Upper lobe of right lung (tissue), 1 donor: ENCODE data around the gene FDPS. TPM values are rescaled to one million over a fixed set of nuclear protein-coding genes. Genes with fewer than 3 reads are reported as not detected.

Experiments
- ATAC-seq: fragments of 200-7000 bp; cut with Tn5 transposase; one replicate; pipeline ENCODE4 v1.9.1; 2020; ENCODE audit warnings: mild to moderate bottlenecking, moderate library complexity
- DNase-seq: peaks from one replicate; pipeline ENCODE4 v3.0.0-alpha.2; 2020
- H3K27ac ChIP-seq: fragments of 200-600 bp; one replicate; pipeline ENCODE4 v1.8.0; 2022
- H3K27me3 ChIP-seq: fragments of 200-600 bp; one replicate; pipeline ENCODE4 v1.8.0; 2022; ENCODE audit warnings: mild to moderate bottlenecking
- H3K36me3 ChIP-seq: fragments of 200-600 bp; one replicate; pipeline ENCODE4 v1.8.0; 2022
- H3K4me1 ChIP-seq: fragments of 200-600 bp; one replicate; pipeline ENCODE4 v1.8.0; 2022
- H3K4me3 ChIP-seq: fragments of 200-600 bp; one replicate; pipeline ENCODE4 v1.8.0; 2022; ENCODE audit warnings: mild to moderate bottlenecking
- H3K9me3 ChIP-seq: fragments of 200-600 bp; one replicate; pipeline ENCODE4 v1.8.0; 2022
- intact Hi-C: fragments of 100-400 bp; cut with DNase I; formaldehyde crosslinking; loops from one replicate; pipeline ENCODE4 v1.11.0; 2022
- total RNA-seq: library from RNA; stranded (reverse); fragmentation: NEBNext Ultra II Directional; extraction: Animal tissue kit (Norgen Biotek cat#: 25700); gene quantifications from one replicate; pipeline ENCODE4 v1.2.1, GENCODE V29; 2021
- TF ChIP-seq, protein P1 (sequence below): fragments of 200-600 bp; IDR thresholded peaks from one replicate; pipeline ENCODE4 v1.8.0; 2022; ENCODE audit warnings: antibody characterized with exemption
- donor health status: DM: no; HTN: yes; CAD: no; lungs with severe emphysema.

The FDPS gene
- total RNA-seq, 1 donor from 2014 or later = 225 TPM

DNA sequence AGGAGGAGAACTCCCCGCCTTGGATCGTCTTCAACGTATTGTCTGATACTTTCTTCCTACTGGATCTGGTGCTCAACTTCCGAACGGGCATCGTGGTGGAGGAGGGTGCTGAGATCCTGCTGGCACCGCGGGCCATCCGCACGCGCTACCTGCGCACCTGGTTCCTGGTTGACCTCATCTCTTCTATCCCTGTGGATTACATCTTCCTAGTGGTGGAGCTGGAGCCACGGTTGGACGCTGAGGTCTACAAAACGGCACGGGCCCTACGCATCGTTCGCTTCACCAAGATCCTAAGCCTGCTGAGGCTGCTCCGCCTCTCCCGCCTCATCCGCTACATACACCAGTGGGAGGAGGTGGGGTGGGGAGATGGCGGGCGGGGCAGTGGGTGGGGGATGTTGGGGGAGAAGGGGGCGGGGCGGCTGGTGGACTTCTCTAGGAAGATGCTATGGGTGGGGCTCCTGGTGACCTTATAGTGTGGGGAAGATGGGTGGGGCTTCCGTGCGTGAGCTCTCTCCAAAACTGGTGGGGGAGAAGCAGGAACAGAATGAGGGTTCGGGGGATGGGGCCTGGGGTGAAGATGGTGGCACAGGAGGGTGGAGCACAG is 26.1 kb upstream of the FDPS start:
- H3K4me3 ChIP-seq = no peak overlapping the region
- H3K4me1 ChIP-seq = peaks cover 7% of the 10 kb centered on the region
- H3K9me3 ChIP-seq = no peaks in the 10 kb centered on the region
- no peaks in the 10 kb centered on the region for H3K36me3 ChIP-seq
- no peak overlapping the region for H3K27ac ChIP-seq
- no peak for DNase-seq
- ATAC-seq = no peak
- no peaks in the 10 kb centered on the region for H3K27me3 ChIP-seq
- TF ChIP-seq, protein P1, sequence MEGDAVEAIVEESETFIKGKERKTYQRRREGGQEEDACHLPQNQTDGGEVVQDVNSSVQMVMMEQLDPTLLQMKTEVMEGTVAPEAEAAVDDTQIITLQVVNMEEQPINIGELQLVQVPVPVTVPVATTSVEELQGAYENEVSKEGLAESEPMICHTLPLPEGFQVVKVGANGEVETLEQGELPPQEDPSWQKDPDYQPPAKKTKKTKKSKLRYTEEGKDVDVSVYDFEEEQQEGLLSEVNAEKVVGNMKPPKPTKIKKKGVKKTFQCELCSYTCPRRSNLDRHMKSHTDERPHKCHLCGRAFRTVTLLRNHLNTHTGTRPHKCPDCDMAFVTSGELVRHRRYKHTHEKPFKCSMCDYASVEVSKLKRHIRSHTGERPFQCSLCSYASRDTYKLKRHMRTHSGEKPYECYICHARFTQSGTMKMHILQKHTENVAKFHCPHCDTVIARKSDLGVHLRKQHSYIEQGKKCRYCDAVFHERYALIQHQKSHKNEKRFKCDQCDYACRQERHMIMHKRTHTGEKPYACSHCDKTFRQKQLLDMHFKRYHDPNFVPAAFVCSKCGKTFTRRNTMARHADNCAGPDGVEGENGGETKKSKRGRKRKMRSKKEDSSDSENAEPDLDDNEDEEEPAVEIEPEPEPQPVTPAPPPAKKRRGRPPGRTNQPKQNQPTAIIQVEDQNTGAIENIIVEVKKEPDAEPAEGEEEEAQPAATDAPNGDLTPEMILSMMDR = no peak
- intact Hi-C loops = no loop called here

GRCh38 chr1:155284476-155284875 is 24.2 kb upstream of the FDPS start:
- Histone ChIP-seq H3K36me3 (no peaks in the 10 kb centered on the region), H3K4me3 (no peak overlapping the region), H3K27ac (no peak overlapping the region), H3K9me3 (no peaks in the 10 kb centered on the region), H3K4me1 (no peaks in the 10 kb centered on the region), H3K27me3 (no peaks in the 10 kb centered on the region)
- intact Hi-C loops = no loop called here
- TF ChIP-seq, protein P1 = no peak
- DNase-seq = no peak
- no peak for ATAC-seq

DNA sequence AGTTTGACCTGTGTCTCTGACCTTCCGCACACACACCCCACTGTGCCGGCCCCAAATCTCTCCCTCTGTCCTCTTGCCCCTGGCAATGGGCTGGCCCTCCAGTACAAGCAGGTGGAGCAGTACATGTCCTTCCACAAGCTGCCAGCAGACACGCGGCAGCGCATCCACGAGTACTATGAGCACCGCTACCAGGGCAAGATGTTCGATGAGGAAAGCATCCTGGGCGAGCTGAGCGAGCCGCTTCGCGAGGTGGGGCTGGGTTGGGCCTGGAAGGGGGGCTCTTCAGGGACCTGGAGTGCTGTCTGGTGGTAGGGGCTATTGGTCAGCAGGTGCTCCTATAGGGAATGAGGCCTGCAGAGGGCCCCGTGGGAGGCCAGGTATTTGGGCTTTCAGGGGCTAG is 23.6 kb upstream of the FDPS start:
- H3K4me1 ChIP-seq = no peaks in the 10 kb centered on the region
- intact Hi-C loops = no loop called here
- no peaks in the 10 kb centered on the region for H3K9me3 ChIP-seq
- no peak overlapping the region for H3K27ac ChIP-seq
- TF ChIP-seq, protein P1 = no peak
- no peaks in the 10 kb centered on the region for H3K36me3 ChIP-seq
- DNase-seq (no peak), ATAC-seq (no peak)
- H3K27me3 ChIP-seq = no peaks in the 10 kb centered on the region
- H3K4me3 ChIP-seq = no peak overlapping the region

GRCh38 chr1:155285631-155286044 is 23.0 kb upstream of the FDPS start:
- DNase-seq (no peak), ATAC-seq (no peak)
- Histone ChIP-seq H3K4me3 (no peak overlapping the region), H3K9me3 (no peaks in the 10 kb centered on the region), H3K27me3 (no peaks in the 10 kb centered on the region), H3K27ac (no peak overlapping the region), H3K36me3 (no peaks in the 10 kb centered on the region), H3K4me1 (no peaks in the 10 kb centered on the region)
- intact Hi-C loops = no loop called here
- TF ChIP-seq, protein P1 = no peak

- no peaks in the 10 kb centered on the region for H3K27me3 ChIP-seq
- TF ChIP-seq, protein P1 = no peak
- no peaks in the 10 kb centered on the region for H3K9me3 ChIP-seq
- H3K27ac ChIP-seq = no peak overlapping the region
- H3K4me1 ChIP-seq = no peaks in the 10 kb centered on the region
- no peaks in the 10 kb centered on the region for H3K36me3 ChIP-seq
- DNase-seq (no peak), ATAC-seq (no peak)
- intact Hi-C loops = no loop called here
- no peak overlapping the region for H3K4me3 ChIP-seq
These were observed 22.1 kb upstream of the FDPS start for GRCh38 chr1:155286544-155286943.
